ENCODE results near the gene ZHX3. TPM values are rescaled to one million over a fixed set of nuclear protein-coding genes. Genes with fewer than 3 reads are reported as not detected.

ZHX3 gene
- total RNA-seq, 4 donors from 2014 or later, result 57.8 to 74.8 (median 60.5) TPM

DNA sequence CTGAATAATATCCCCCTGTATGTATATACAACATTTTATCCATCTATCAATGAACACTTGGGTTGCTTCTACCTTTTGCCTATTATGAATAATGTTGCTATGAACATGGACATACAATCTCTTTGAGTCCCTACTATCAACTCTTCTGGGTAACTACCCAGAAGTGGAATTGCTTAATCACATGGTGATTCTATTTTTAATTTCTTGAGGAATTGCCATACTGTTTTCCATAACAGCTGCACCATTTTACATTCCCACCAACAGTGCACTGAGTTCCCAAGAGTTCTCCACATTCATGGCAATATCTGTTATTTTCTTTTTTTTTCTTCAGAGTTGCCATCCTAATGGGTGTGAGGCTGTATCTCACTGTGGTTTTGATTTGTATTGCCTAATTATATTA is 88.3 kb downstream of the ZHX3 start:
- Histone ChIP-seq H3K4me1 (peaks cover 19 to 27% of the 10 kb centered on the region in 2 donors), H3K9me3 (no peaks in the 10 kb centered on the region), H3K36me3 (no peaks in the 10 kb centered on the region), H3K27me3 (no peaks in the 10 kb centered on the region), H3K4me3 (replicated peaks in 1 of 3) (no peak overlapping the region), H3K27ac (no peak overlapping the region)
- DNase-seq, result no peak
- no peak for TF ChIP-seq POLR2A (IDR thresholded peaks at IDR 0.05)
- TF ChIP-seq, protein P1, sequence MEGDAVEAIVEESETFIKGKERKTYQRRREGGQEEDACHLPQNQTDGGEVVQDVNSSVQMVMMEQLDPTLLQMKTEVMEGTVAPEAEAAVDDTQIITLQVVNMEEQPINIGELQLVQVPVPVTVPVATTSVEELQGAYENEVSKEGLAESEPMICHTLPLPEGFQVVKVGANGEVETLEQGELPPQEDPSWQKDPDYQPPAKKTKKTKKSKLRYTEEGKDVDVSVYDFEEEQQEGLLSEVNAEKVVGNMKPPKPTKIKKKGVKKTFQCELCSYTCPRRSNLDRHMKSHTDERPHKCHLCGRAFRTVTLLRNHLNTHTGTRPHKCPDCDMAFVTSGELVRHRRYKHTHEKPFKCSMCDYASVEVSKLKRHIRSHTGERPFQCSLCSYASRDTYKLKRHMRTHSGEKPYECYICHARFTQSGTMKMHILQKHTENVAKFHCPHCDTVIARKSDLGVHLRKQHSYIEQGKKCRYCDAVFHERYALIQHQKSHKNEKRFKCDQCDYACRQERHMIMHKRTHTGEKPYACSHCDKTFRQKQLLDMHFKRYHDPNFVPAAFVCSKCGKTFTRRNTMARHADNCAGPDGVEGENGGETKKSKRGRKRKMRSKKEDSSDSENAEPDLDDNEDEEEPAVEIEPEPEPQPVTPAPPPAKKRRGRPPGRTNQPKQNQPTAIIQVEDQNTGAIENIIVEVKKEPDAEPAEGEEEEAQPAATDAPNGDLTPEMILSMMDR (IDR thresholded peaks at IDR 0.05), result no peak
- intact Hi-C loops (cut with DNase I), result loop anchor here (5.0 kb wide), 1 partner anchor 52 kb away; no protein-coding TSS in a partner anchor

DNA sequence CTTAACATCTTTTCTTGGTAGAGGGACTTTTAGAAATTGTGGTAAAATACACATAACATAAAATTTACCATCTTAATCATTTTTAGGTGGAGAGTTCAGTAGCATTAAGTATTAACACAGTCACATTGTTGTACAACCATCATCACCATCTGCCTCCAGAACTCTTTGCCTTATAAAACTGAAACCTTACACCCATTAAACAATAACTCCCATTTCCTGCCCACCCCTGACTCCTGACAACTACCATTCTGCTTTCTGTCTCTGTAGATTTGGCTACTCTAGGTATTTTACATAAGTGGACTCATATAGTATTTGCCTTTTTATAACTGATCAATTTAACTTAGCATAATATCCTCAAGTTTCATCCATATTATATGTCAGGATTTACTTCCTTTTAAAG is 88.7 kb downstream of the ZHX3 start:
- no peak for DNase-seq
- no peak for TF ChIP-seq POLR2A (IDR thresholded peaks at IDR 0.05)
- TF ChIP-seq, protein P1 (IDR thresholded peaks at IDR 0.05), result no peak
- peaks cover 16 to 23% of the 10 kb centered on the region in 2 donors for H3K4me1 ChIP-seq
- H3K27ac ChIP-seq, result no peak overlapping the region
- no peaks in the 10 kb centered on the region for H3K9me3 ChIP-seq
- no peak overlapping the region for H3K4me3 ChIP-seq (replicated peaks in 1 of 3)
- no peaks in the 10 kb centered on the region for H3K27me3 ChIP-seq
- intact Hi-C loops (cut with DNase I), result loop anchor here (5.0 kb wide), 1 partner anchor 52 kb away; no protein-coding TSS in a partner anchor
- H3K36me3 ChIP-seq, result no peaks in the 10 kb centered on the region

GRCh38 chr20:41226426-41226825 is 91.1 kb downstream of the ZHX3 start:
- Histone ChIP-seq H3K36me3 (no peaks in the 10 kb centered on the region), H3K9me3 (no peaks in the 10 kb centered on the region), H3K4me1 (peaks cover 22 to 24% of the 10 kb centered on the region in 2 donors), H3K27me3 (no peaks in the 10 kb centered on the region), H3K4me3 (replicated peaks in 1 of 3) (no peak overlapping the region), H3K27ac (no peak overlapping the region)
- WGBS, 2 donors, result 95 to 100% methylated on average over 1 of the region's 1 CpG
- intact Hi-C loops (cut with DNase I), result loop anchor here (5.0 kb wide), 1 partner anchor 49 kb away; no protein-coding TSS in a partner anchor
- TF ChIP-seq POLR2A (IDR thresholded peaks at IDR 0.05), result no peak
- DNase-seq, result no peak

DNA sequence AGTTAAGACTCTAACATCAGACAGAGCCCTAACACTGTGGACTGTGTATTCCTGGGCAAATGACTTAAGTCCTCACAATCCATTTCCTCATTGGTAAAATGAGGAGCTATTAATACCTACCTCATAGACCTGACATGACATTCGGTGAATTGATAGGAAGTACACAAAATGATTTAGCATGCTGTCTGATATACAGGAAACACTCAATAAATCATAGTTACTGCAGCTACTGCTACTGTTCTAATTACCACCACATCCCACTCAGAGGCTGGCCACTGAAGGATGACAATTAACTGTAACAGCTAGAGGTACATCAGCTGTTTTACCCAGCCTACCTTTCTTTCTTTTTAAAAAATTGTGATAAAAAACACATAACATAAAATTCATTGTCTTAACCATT is 92.4 kb downstream of the ZHX3 start:
- 82 to 87% methylated on average over 1 of the region's 1 CpG for WGBS, 2 donors
- no peaks in the 10 kb centered on the region for H3K27me3 ChIP-seq
- H3K36me3 ChIP-seq, result no peaks in the 10 kb centered on the region
- TF ChIP-seq, protein P1 (IDR thresholded peaks at IDR 0.05), result no peak
- TF ChIP-seq POLR2A (IDR thresholded peaks at IDR 0.05), result no peak
- peaks cover 21 to 27% of the 10 kb centered on the region in 2 donors for H3K4me1 ChIP-seq
- no peaks in the 10 kb centered on the region for H3K9me3 ChIP-seq
- intact Hi-C loops (cut with DNase I), result loop anchor here (5.0 kb wide), 1 partner anchor 48 kb away; no protein-coding TSS in a partner anchor
- DNase-seq, result no peak
- no peak overlapping the region for H3K4me3 ChIP-seq (replicated peaks in 1 of 3)
- H3K27ac ChIP-seq, result no peak overlapping the region

DNA sequence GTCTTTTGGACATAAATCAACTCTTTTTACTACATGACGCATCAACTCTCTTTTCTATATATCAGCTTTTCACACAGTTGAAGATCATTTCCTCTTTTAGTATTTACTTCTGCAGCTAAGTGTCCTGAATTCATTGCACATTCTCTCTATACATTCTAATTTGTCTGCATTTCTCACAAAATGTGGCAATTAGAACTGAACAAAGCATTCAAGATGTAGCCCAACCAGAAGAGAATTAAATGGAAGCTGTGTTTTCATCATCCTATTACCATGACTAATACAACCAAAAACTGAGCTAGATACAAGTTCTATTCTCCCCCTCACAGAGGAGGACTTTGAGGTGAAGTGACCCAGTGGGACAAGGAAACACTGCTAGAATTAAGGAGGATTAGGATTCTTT is 93.2 kb downstream of the ZHX3 start:
- H3K4me1 ChIP-seq, result peaks cover 21 to 27% of the 10 kb centered on the region in 2 donors

More for the DNA sequence above, 93.2 kb downstream of the ZHX3 start:
- no peaks in the 10 kb centered on the region for H3K9me3 ChIP-seq
- WGBS, 2 donors, result 94 to 97% methylated on average over 1 of the region's 1 CpG
- DNase-seq, result no peak
- no peak for TF ChIP-seq POLR2A (IDR thresholded peaks at IDR 0.05)
- TF ChIP-seq, protein P1 (IDR thresholded peaks at IDR 0.05), result no peak
- no peaks in the 10 kb centered on the region for H3K27me3 ChIP-seq
- no peaks in the 10 kb centered on the region for H3K36me3 ChIP-seq
- no peak overlapping the region for H3K4me3 ChIP-seq (replicated peaks in 1 of 3)
- intact Hi-C loops (cut with DNase I), result no loop called here
- H3K27ac ChIP-seq, result no peak overlapping the region
